Ishikawa (cell line): ENCODE measurements around the gene HRH2.

ENCODE experiments used
- CREB1 ChIP-seq: IDR thresholded peaks from 2 replicates; pipeline ENCODE4 v1.6.1; 2012; ENCODE audit warnings: low read depth
- RAD21 ChIP-seq: IDR thresholded peaks from 2 replicates; pipeline ENCODE4 v1.6.1; 2012; ENCODE audit warnings: low read depth
- TF ChIP-seq, protein P1 (sequence below): IDR thresholded peaks from 2 replicates; pipeline ENCODE4 v1.6.1; 2012
- TF ChIP-seq, protein P2 (sequence below): IDR thresholded peaks from 2 replicates; pipeline ENCODE4 v1.6.1; 2012; ENCODE audit warnings: low read depth, mild to moderate bottlenecking

DNA sequence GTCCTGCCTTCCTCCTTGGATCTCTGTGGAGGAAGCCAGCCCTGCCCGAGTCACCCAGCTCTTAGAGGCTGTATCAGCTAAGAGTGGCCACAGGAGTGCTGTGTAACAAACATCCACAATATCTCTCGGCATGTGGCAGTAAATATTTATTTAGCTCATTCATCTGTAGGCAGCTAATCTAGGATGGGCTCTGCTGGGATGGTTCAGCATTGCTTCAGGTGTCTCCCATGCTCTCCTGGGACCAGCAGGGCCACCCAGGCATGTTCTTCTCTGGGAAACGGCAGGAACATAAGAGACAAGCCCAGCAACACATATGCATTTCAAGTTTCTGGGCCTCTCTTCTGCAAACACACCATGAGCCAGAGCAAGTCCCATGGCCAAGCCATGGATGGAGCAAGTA is 56.1 kb downstream of the HRH2 start:
- TF ChIP-seq CREB1 = no peak
- TF ChIP-seq, protein P1, sequence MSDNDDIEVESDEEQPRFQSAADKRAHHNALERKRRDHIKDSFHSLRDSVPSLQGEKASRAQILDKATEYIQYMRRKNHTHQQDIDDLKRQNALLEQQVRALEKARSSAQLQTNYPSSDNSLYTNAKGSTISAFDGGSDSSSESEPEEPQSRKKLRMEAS = no peak
- no peak for TF ChIP-seq RAD21
- TF ChIP-seq, protein P2, sequence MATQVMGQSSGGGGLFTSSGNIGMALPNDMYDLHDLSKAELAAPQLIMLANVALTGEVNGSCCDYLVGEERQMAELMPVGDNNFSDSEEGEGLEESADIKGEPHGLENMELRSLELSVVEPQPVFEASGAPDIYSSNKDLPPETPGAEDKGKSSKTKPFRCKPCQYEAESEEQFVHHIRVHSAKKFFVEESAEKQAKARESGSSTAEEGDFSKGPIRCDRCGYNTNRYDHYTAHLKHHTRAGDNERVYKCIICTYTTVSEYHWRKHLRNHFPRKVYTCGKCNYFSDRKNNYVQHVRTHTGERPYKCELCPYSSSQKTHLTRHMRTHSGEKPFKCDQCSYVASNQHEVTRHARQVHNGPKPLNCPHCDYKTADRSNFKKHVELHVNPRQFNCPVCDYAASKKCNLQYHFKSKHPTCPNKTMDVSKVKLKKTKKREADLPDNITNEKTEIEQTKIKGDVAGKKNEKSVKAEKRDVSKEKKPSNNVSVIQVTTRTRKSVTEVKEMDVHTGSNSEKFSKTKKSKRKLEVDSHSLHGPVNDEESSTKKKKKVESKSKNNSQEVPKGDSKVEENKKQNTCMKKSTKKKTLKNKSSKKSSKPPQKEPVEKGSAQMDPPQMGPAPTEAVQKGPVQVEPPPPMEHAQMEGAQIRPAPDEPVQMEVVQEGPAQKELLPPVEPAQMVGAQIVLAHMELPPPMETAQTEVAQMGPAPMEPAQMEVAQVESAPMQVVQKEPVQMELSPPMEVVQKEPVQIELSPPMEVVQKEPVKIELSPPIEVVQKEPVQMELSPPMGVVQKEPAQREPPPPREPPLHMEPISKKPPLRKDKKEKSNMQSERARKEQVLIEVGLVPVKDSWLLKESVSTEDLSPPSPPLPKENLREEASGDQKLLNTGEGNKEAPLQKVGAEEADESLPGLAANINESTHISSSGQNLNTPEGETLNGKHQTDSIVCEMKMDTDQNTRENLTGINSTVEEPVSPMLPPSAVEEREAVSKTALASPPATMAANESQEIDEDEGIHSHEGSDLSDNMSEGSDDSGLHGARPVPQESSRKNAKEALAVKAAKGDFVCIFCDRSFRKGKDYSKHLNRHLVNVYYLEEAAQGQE = no peak
